Choroid plexus epithelial cell (primary cell): Measurements from ENCODE around the gene CPEB4.

ENCODE experiments used
- DNase-seq: peaks from one replicate; pipeline ENCODE4 v3.0.0-alpha.2; 2010; ENCODE audit warnings: low read depth
- H3K4me3 ChIP-seq: 2 replicates; pipeline ENCODE4 v1.5.1; 2011; ENCODE audit warnings: low read depth, mild to moderate bottlenecking, control low read depth, low read length, moderate library complexity
- TF ChIP-seq, protein P1 (sequence below): conservative IDR thresholded peaks from 2 replicates; pipeline ENCODE4 v1.5.1; 2011; ENCODE audit warnings: low read depth, mild to moderate bottlenecking, control low read depth, inconsistent platforms, low read length, moderate library complexity

The CPEB4 gene

DNA sequence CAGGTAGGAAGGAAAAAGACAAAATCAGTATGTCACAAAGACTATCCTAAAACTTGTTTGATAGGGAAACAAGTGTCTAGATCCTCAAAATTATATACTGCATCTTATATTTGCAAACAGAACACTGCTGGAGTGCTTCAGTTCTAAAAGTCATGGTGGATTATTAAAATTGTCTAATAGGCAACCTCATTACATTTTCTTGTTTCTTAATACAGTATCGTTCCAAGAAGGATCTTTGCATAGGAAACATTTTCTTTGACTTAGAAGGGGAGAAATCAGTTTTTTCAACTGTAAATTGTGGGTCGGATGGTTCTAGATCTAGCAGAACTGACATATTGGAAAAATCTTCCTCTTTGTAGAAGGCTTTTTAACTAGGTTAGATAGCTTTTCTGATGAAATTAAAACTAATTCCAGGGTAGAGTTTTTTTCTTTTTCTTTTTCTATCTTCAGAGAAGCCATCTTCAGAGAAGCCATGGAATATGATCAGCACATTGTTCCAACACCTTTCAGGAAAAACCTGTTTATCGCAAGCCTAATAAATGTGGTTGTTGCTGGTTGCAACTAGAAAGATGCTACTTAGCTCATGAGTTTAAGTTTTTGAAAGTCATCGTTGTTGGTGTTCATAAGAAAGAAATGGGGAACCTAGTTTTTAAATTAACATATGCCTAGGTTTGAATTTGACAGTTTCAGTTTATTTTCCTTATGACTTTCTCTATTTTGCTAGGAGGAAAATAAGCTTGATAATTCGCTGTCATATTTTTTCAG is 7.4 kb downstream of the CPEB4 start:
- DNase-seq: no peak
- no peak overlapping the region for H3K4me3 ChIP-seq

DNA sequence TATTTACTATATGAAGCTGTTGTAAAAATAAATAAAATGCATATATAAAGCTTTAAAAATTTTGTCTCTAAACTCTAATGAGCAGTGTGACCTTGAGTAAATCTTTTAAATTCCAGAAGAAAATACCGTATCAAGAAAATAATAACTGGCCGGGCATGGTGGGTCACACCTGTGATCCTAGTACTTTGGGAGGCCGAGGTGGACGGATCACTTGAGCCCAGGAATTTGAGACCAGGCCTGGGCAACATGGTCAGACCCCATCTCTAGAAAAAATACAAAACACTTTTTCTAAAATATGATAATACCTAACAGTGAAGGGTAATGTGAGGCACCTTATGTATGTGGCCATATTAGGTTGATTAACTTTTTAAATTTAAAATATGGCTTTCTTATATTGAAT is 8.5 kb downstream of the CPEB4 start:
- H3K4me3 ChIP-seq: no peak overlapping the region
- TF ChIP-seq, protein P1, sequence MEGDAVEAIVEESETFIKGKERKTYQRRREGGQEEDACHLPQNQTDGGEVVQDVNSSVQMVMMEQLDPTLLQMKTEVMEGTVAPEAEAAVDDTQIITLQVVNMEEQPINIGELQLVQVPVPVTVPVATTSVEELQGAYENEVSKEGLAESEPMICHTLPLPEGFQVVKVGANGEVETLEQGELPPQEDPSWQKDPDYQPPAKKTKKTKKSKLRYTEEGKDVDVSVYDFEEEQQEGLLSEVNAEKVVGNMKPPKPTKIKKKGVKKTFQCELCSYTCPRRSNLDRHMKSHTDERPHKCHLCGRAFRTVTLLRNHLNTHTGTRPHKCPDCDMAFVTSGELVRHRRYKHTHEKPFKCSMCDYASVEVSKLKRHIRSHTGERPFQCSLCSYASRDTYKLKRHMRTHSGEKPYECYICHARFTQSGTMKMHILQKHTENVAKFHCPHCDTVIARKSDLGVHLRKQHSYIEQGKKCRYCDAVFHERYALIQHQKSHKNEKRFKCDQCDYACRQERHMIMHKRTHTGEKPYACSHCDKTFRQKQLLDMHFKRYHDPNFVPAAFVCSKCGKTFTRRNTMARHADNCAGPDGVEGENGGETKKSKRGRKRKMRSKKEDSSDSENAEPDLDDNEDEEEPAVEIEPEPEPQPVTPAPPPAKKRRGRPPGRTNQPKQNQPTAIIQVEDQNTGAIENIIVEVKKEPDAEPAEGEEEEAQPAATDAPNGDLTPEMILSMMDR: no peak

More for the DNA sequence above, 7.4 kb downstream of the CPEB4 start:
- TF ChIP-seq, protein P1: no peak

DNA sequence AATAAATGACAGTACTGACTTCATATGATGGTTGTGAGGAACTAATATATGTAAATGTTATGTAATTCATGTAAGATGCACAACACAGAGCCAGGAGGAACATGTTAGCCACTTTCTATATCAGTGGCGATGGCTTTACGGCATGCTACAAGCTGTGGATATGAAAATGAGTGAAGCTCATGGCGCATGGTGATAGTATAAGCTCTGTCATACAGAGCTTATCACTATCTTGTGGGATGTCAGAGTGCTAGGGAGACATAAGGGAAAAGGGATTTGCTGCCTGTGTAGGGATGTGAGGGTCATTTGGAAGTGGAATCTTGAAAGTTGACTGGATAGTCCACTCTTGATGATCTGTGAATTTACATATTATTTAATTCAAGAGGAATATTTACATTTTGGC is 13.6 kb downstream of the CPEB4 start:
- H3K4me3 ChIP-seq: no peak overlapping the region
- TF ChIP-seq, protein P1: no peak
- DNase-seq: no peak

More for the DNA sequence above, 8.5 kb downstream of the CPEB4 start:
- DNase-seq: no peak

DNA sequence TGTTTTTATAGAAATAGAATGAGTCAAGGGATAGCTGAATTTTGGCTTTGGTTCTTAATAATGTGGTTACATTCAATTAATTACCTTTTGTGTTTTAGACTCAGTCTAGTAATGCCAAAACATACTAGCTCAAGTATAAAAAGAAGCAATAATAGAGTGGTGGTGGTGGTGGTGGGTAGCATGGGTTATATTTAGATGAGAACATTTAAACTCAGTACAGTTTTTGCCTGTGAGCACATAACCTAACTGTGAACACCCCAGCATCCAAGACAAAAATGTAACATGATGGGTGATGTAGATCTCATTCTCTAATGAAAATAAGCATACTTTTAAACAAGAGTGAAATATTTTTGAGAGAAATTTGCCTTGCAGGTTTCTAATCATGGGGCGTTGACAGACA is 14.2 kb downstream of the CPEB4 start:
- DNase-seq: no peak
- TF ChIP-seq, protein P1: no peak
- H3K4me3 ChIP-seq: no peak overlapping the region

DNA sequence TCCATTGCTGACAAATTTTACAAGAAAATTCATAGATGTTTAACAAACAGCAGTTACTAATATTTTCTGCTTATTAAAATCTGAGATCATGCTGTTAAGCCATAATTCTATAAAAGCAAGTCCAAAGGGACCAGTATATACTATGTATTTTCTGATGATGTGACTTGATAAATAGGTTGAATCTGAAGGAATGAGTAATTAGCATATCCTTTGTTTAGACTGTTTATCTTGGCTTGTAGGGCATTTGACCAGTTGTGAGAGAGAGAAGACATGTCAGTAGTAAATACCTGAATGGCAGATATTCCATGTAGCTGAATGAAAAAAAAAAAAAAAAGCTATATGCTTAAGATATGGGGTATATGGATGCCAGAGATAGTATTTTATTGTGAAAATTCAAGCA is 14.6 kb downstream of the CPEB4 start:
- TF ChIP-seq, protein P1: no peak
- H3K4me3 ChIP-seq: no peak overlapping the region
- DNase-seq: no peak

DNA sequence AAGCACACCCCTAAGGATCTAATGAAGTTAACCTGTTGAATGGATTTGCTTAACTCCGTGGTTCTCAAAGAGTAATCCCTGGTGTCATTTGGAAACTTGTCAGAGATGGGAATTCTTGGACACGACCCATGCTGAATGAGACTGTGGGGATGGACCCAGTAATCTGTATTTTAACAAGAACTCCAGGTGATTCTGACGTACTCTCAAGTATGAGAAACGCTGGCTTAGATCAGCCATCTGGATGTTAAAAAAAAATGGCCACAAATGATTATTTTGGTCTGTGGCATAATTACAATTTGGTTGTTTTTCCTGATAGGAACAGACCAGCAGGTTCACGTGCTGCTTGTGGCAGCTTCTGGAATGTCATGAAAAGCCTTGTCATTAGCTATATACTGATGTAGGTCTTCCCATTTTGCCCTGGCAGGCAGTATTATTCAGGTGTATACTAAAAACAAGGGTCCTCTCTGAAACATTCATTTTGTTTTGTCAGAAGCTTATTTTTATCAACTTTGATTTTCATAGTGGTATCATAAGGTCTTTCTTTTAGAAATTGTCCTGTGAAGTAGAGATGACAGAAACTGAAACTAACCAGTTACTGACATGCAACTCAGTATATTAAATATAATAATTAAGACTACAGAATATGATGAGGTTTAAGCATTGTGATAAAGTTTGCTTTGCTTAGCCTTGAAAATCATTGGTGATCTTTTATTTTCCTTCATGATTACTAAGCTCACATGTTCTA is 15.4 kb downstream of the CPEB4 start:
- no peak overlapping the region for H3K4me3 ChIP-seq

More for the DNA sequence above, 15.4 kb downstream of the CPEB4 start:
- no peak for DNase-seq
- TF ChIP-seq, protein P1: no peak
